HEK293 (cell line): ENCODE measurements around the gene TLCD2.

Experiments
- CTCF ChIA-PET: fragments of 350-600 bp; formaldehyde crosslinking; extraction: SDS; loops from one replicate; lab custom pipeline; 2021; ENCODE audit warnings: antibody characterized with exemption; lab: Yijun Ruan, JAX
- POLR2A ChIA-PET: fragments of 300-600 bp; formaldehyde crosslinking; extraction: SDS; loops from one replicate; lab custom pipeline; 2020; ENCODE audit warnings: antibody characterized with exemption, inconsistent platforms; lab: Yijun Ruan, JAX
- H3K27ac ChIP-seq: fragments of 200-500 bp; sonication (Bioruptor generic); 2 replicates; pipeline ENCODE4 v1.5.1; 2014; ENCODE audit warnings: low read depth, low read length, control low read depth, inconsistent platforms; ENCODE audit errors: extremely low read depth
- H3K36me3 ChIP-seq, 2 experiments: fragments of 200-500 bp in 1 of 2; sonication (Bioruptor generic) in 1 of 2; 1 replicate in 1 of 2; 2 replicates in 1 of 2; pipeline ENCODE4 v1.5.1; 2014 to 2017; ENCODE audit warnings: inconsistent platforms in 2 of 2, low read length in 2 of 2; ENCODE audit not compliant: control insufficient read depth in 2 of 2, insufficient read depth in 1 of 2
- H3K4me1 ChIP-seq: fragments of 200-500 bp; sonication (Bioruptor generic); 2 replicates; pipeline ENCODE4 v1.5.1; 2014; ENCODE audit warnings: mild to moderate bottlenecking, low read length, inconsistent platforms; ENCODE audit not compliant: control insufficient read depth, insufficient read depth
- H3K4me3 ChIP-seq: 2 replicates; pipeline ENCODE4 v1.5.1; 2011; ENCODE audit warnings: low read depth, mild to moderate bottlenecking, control low read depth, low read length, moderate library complexity
- H3K9me3 ChIP-seq: fragments of 200-500 bp; sonication (Bioruptor generic); 2 replicates; pipeline ENCODE4 v1.5.1; 2014; ENCODE audit warnings: low read depth, low read length, inconsistent platforms; ENCODE audit not compliant: control insufficient read depth, insufficient read depth
- KLF7 ChIP-seq: fragments of 450-650 bp; formaldehyde crosslinking; IDR thresholded peaks from 2 replicates; pipeline ENCODE4 v1.5.1; 2016; ENCODE audit warnings: missing biosample characterization, missing genetic modification characterization, borderline replicate concordance
- PRDM4 ChIP-seq: fragments of 450-650 bp; formaldehyde crosslinking; IDR thresholded peaks from 2 replicates; pipeline ENCODE4 v1.5.1; 2017; ENCODE audit warnings: missing biosample characterization, missing genetic modification characterization
- SCRT1 ChIP-seq: fragments of 450-650 bp; formaldehyde crosslinking; IDR thresholded peaks from 2 replicates; pipeline ENCODE4 v1.5.1; 2016; ENCODE audit warnings: missing biosample characterization, missing genetic modification characterization, borderline replicate concordance
- SP2 ChIP-seq: fragments of 450-650 bp; formaldehyde crosslinking; IDR thresholded peaks from 2 replicates; pipeline ENCODE4 v1.5.1; 2016; ENCODE audit warnings: missing biosample characterization, missing genetic modification characterization
- SP3 ChIP-seq: fragments of 450-650 bp; formaldehyde crosslinking; IDR thresholded peaks from 2 replicates; pipeline ENCODE4 v1.5.1; 2016; ENCODE audit warnings: missing biosample characterization, missing genetic modification characterization
- ZBTB7A ChIP-seq: fragments of 450-650 bp; formaldehyde crosslinking; IDR thresholded peaks from 2 replicates; pipeline ENCODE4 v1.5.1; 2016; ENCODE audit warnings: low read depth, missing biosample characterization, missing genetic modification characterization
- ZBTB8A ChIP-seq: fragments of 450-650 bp; formaldehyde crosslinking; IDR thresholded peaks from 2 replicates; pipeline ENCODE4 v1.5.1; 2016; ENCODE audit warnings: missing biosample characterization, missing genetic modification characterization
- ZFHX2 ChIP-seq: fragments of 450-650 bp; formaldehyde crosslinking; conservative IDR thresholded peaks from 2 replicates; pipeline ENCODE4 v1.5.1; 2016; ENCODE audit warnings: missing biosample characterization, missing genetic modification characterization
- ZFP41 ChIP-seq: fragments of 450-650 bp; formaldehyde crosslinking; IDR thresholded peaks from 2 replicates; pipeline ENCODE4 v1.5.1; 2016; ENCODE audit warnings: missing biosample characterization, missing genetic modification characterization, borderline replicate concordance
- ZFP69B ChIP-seq: fragments of 450-650 bp; formaldehyde crosslinking; IDR thresholded peaks from 2 replicates; pipeline ENCODE4 v1.5.1; 2016; ENCODE audit warnings: missing biosample characterization, missing genetic modification characterization
- ZNF121 ChIP-seq: fragments of 450-650 bp; formaldehyde crosslinking; IDR thresholded peaks from 2 replicates; pipeline ENCODE4 v1.5.1; 2016; ENCODE audit warnings: missing biosample characterization, missing genetic modification characterization
- ZNF133 ChIP-seq: fragments of 450-650 bp; formaldehyde crosslinking; IDR thresholded peaks from 2 replicates; pipeline ENCODE4 v1.5.1; 2016; ENCODE audit warnings: missing biosample characterization, missing genetic modification characterization
- ZNF214 ChIP-seq: fragments of 450-650 bp; formaldehyde crosslinking; IDR thresholded peaks from 2 replicates; pipeline ENCODE4 v1.5.1; 2017; ENCODE audit warnings: missing biosample characterization, mild to moderate bottlenecking, missing genetic modification characterization, borderline replicate concordance
- ZNF24 ChIP-seq: fragments of 450-650 bp; formaldehyde crosslinking; IDR thresholded peaks from 2 replicates; pipeline ENCODE4 v1.5.1; 2016; ENCODE audit warnings: missing biosample characterization, missing genetic modification characterization
- ZNF248 ChIP-seq: fragments of 450-650 bp; formaldehyde crosslinking; IDR thresholded peaks from 2 replicates; pipeline ENCODE4 v1.5.1; 2017; ENCODE audit warnings: missing biosample characterization, missing genetic modification characterization
- ZNF391 ChIP-seq: fragments of 450-650 bp; formaldehyde crosslinking; IDR thresholded peaks from 2 replicates; pipeline ENCODE4 v1.5.1; 2016; ENCODE audit warnings: low read depth, missing biosample characterization, missing genetic modification characterization, borderline replicate concordance
- ZNF473 ChIP-seq: fragments of 450-650 bp; formaldehyde crosslinking; IDR thresholded peaks from 2 replicates; pipeline ENCODE4 v1.5.1; 2017; ENCODE audit warnings: missing biosample characterization, missing genetic modification characterization
- ZNF544 ChIP-seq: fragments of 450-650 bp; formaldehyde crosslinking; IDR thresholded peaks from 2 replicates; pipeline ENCODE4 v1.5.0; 2017; ENCODE audit warnings: missing biosample characterization, missing genetic modification characterization
- ZNF548 ChIP-seq: fragments of 450-650 bp; formaldehyde crosslinking; IDR thresholded peaks from 2 replicates; pipeline ENCODE4 v1.5.1; 2016; ENCODE audit warnings: missing biosample characterization, missing genetic modification characterization
- ZNF549 ChIP-seq: fragments of 450-650 bp; IDR thresholded peaks from 2 replicates; pipeline ENCODE4 v1.5.1; 2018; ENCODE audit warnings: missing biosample characterization, missing genetic modification characterization, mild to moderate bottlenecking, inconsistent platforms, moderate library complexity
- ZNF610 ChIP-seq: fragments of 450-650 bp; formaldehyde crosslinking; IDR thresholded peaks from 2 replicates; pipeline ENCODE4 v1.5.1; 2016; ENCODE audit warnings: missing biosample characterization, missing genetic modification characterization, borderline replicate concordance
- ZNF626 ChIP-seq: fragments of 450-650 bp; sonication (Bioruptor Pico); formaldehyde crosslinking; IDR thresholded peaks from 2 replicates; pipeline ENCODE4 v1.5.1; 2018; ENCODE audit warnings: missing biosample characterization, missing genetic modification characterization, inconsistent platforms
- ZNF629 ChIP-seq: fragments of 450-650 bp; formaldehyde crosslinking; IDR thresholded peaks from 2 replicates; pipeline ENCODE4 v1.5.1; 2017; ENCODE audit warnings: missing biosample characterization, missing genetic modification characterization
- ZNF677 ChIP-seq: fragments of 450-650 bp; IDR thresholded peaks from 2 replicates; pipeline ENCODE4 v1.5.0; 2018; ENCODE audit warnings: missing biosample characterization, mild to moderate bottlenecking, missing genetic modification characterization, moderate library complexity
- ZNF791 ChIP-seq: fragments of 450-650 bp; formaldehyde crosslinking; IDR thresholded peaks from 2 replicates; pipeline ENCODE4 v1.5.1; 2016; ENCODE audit warnings: missing biosample characterization, missing genetic modification characterization
- ZSCAN16 ChIP-seq: fragments of 450-650 bp; formaldehyde crosslinking; IDR thresholded peaks from 2 replicates; pipeline ENCODE4 v1.5.1; 2016; ENCODE audit warnings: missing biosample characterization, missing genetic modification characterization
- TF ChIP-seq, protein P1 (sequence below): fragments of 450-650 bp; formaldehyde crosslinking; IDR thresholded peaks from 2 replicates; pipeline ENCODE4 v1.5.1; 2016; ENCODE audit warnings: missing biosample characterization, missing genetic modification characterization, low read depth
- TF ChIP-seq, protein P2 (sequence below): fragments of 450-650 bp; formaldehyde crosslinking; IDR thresholded peaks from 2 replicates; pipeline ENCODE4 v1.5.1; 2017; ENCODE audit warnings: missing biosample characterization, missing genetic modification characterization
- TF ChIP-seq, protein P3 (sequence below): fragments of 450-650 bp; formaldehyde crosslinking; IDR thresholded peaks from 2 replicates; pipeline ENCODE4 v1.5.1; 2016; ENCODE audit warnings: missing biosample characterization, missing genetic modification characterization
- TF ChIP-seq, protein P4 (sequence below): fragments of 450-650 bp; IDR thresholded peaks from 2 replicates; pipeline ENCODE4 v1.5.1; 2018; ENCODE audit warnings: missing biosample characterization, mild to moderate bottlenecking, missing genetic modification characterization

TLCD2 gene

DNA sequence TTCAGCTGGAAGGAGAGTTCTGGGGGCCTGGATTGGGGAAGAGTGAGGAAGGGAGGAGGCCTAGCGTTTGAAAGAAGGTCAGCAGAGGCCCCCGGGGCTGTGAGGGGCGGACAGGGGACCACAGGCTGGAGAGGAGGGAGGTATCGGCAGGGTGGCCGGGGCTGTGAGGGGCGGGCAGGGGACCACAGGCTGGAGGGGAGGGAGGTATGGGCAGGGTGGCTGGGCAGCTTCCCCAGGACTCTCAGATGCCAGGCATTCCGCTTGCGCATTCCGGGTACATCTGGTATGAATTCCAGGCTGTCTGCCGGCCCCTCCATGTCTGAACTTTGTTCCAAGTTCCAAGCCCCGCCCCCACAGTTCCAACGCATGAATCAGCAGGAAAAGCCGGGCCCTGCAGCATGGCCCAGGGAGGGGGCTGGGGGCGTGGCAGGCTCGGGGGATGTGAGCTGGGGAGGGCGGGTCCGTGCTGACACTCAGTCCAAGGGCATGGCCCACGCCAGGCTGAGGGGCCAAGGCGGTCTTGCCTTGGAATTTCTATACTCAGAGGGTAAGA, 4.3 kb upstream of the TLCD2 start:
- ChIA-PET CTCF (interaction anchor here (0.6 to 5.1 kb wide), 19 partner anchors 8 to 1032 kb away, joined by 3 to 44 read pairs (median 4); partner anchors contain the start of genes OVCA2, RILP and WDR81), POLR2A (interaction anchor here (0.6 to 4.6 kb wide), 9 partner anchors 10 to 530 kb away, joined by 3 to 45 read pairs (median 4); partner anchors contain the start of genes PRPF8, RPA1, SMYD4 and WDR81)
- H3K4me3 ChIP-seq = peak overlapping the region; percentile 86
- peak overlapping the region; percentile 80; the same call in 1 of the 2 replicates for H3K27ac ChIP-seq
- H3K4me1 ChIP-seq = peaks cover 18% of the 10 kb centered on the region
- H3K9me3 ChIP-seq = no peaks in the 10 kb centered on the region
- H3K36me3 ChIP-seq = peaks cover 0 to 23% of the 10 kb centered on the region in 2 experiments; a peak in 1 of 3 replicates
- no peak for TF ChIP-seq ZNF626
- TF ChIP-seq ZNF791 (tag by site-specific recombination) = no peak
- peak; percentile 70; the same call in 1 of the 2 replicates for TF ChIP-seq ZNF629
- no peak for TF ChIP-seq ZNF548 (tag by site-specific recombination)
- TF ChIP-seq, protein P1, sequence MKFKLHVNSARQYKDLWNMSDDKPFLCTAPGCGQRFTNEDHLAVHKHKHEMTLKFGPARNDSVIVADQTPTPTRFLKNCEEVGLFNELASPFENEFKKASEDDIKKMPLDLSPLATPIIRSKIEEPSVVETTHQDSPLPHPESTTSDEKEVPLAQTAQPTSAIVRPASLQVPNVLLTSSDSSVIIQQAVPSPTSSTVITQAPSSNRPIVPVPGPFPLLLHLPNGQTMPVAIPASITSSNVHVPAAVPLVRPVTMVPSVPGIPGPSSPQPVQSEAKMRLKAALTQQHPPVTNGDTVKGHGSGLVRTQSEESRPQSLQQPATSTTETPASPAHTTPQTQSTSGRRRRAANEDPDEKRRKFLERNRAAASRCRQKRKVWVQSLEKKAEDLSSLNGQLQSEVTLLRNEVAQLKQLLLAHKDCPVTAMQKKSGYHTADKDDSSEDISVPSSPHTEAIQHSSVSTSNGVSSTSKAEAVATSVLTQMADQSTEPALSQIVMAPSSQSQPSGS (tag by site-specific recombination) = no peak
- peak; percentile 30; the same call in 1 of the 2 replicates for TF ChIP-seq ZBTB7A (tag by site-specific recombination)
- no peak for TF ChIP-seq ZNF248 (tag by site-specific recombination)
- TF ChIP-seq ZFHX2 (tag by site-specific recombination) = peak; percentile 39
- TF ChIP-seq ZNF473 (tag by site-specific recombination) = no peak
- peak; percentile 67 for TF ChIP-seq ZBTB8A (tag by site-specific recombination)
- peak; percentile 40; the same call in 1 of the 2 replicates for TF ChIP-seq SP3 (tag by site-specific recombination)
- no peak for TF ChIP-seq ZNF391 (tag by site-specific recombination)
- TF ChIP-seq, protein P2, sequence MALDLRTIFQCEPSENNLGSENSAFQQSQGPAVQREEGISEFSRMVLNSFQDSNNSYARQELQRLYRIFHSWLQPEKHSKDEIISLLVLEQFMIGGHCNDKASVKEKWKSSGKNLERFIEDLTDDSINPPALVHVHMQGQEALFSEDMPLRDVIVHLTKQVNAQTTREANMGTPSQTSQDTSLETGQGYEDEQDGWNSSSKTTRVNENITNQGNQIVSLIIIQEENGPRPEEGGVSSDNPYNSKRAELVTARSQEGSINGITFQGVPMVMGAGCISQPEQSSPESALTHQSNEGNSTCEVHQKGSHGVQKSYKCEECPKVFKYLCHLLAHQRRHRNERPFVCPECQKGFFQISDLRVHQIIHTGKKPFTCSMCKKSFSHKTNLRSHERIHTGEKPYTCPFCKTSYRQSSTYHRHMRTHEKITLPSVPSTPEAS (tag by site-specific recombination) = no peak
- no peak for TF ChIP-seq ZNF24 (tag by site-specific recombination)
- no peak for TF ChIP-seq ZNF214 (tag by site-specific recombination)
- TF ChIP-seq, protein P3, sequence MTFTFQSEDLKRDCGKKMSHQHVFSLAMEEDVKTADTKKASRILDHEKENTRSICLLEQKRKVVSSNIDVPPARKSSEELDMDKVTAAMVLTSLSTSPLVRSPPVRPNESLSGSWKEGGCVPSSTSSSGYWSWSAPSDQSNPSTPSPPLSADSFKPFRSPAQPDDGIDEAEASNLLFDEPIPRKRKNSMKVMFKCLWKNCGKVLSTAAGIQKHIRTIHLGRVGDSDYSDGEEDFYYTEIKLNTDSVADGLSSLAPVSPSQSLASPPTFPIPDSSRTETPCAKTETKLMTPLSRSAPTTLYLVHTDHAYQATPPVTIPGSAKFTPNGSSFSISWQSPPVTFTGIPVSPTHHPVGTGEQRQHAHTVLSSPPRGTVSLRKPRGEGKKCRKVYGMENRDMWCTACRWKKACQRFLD (tag by site-specific recombination) = no peak
- TF ChIP-seq KLF7 (tag by site-specific recombination) = no peak
- TF ChIP-seq ZSCAN16 (tag by site-specific recombination) = no peak
- TF ChIP-seq ZNF610 (tag by site-specific recombination) = no peak
- no peak for TF ChIP-seq ZNF549
- no peak for TF ChIP-seq ZNF677 (tag by site-specific recombination)
- no peak for TF ChIP-seq ZFP69B (tag by site-specific recombination)
- TF ChIP-seq, protein P4, sequence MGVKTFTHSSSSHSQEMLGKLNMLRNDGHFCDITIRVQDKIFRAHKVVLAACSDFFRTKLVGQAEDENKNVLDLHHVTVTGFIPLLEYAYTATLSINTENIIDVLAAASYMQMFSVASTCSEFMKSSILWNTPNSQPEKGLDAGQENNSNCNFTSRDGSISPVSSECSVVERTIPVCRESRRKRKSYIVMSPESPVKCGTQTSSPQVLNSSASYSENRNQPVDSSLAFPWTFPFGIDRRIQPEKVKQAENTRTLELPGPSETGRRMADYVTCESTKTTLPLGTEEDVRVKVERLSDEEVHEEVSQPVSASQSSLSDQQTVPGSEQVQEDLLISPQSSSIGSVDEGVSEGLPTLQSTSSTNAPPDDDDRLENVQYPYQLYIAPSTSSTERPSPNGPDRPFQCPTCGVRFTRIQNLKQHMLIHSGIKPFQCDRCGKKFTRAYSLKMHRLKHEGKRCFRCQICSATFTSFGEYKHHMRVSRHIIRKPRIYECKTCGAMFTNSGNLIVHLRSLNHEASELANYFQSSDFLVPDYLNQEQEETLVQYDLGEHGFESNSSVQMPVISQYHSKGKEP (tag by site-specific recombination) = peak; percentile 72
- peak; percentile 97 for TF ChIP-seq ZNF121 (tag by site-specific recombination)
- no peak for TF ChIP-seq ZNF544 (tag by site-specific recombination)
- no peak for TF ChIP-seq SCRT1 (tag by site-specific recombination)
- TF ChIP-seq SP2 (tag by site-specific recombination) = peak; percentile 78
- no peak for TF ChIP-seq PRDM4 (tag by site-specific recombination)
- TF ChIP-seq ZNF133 (tag by site-specific recombination) = no peak
- no peak for TF ChIP-seq ZFP41 (tag by site-specific recombination)
